C4-2B (cell line): ENCODE results near the gene FBXO17.
"Not testable (repeated sequence)": the region's sequence is repeated elsewhere in the genome, so short reads cannot be mapped to it uniquely, and the experiment has no call there.

Experiments used
- H3K27ac ChIP-seq: fragments of 450-650 bp; 2 replicates; pipeline ENCODE4 v1.5.1; 2017
- CTCF ChIP-seq: fragments of 450-650 bp; conservative IDR thresholded peaks from 2 replicates; pipeline ENCODE4 v1.5.1; 2017; ENCODE audit warnings: mild to moderate bottlenecking
- ZFX ChIP-seq: fragments of 450-650 bp; IDR thresholded peaks from 2 replicates; pipeline ENCODE4 v1.6.1; 2017

The FBXO17 gene

GRCh38 chr19:38946229-38947010 is 29.1 kb downstream of the FBXO17 start:
- TF ChIP-seq CTCF: no peak
- no peak for TF ChIP-seq ZFX
- H3K27ac ChIP-seq: no peak overlapping the region

GRCh38 chr19:38945562-38946228 is 29.8 kb downstream of the FBXO17 start:
- TF ChIP-seq ZFX: no peak
- no peak overlapping the region for H3K27ac ChIP-seq

GRCh38 chr19:38944981-38945506 is 30.5 kb downstream of the FBXO17 start:
- TF ChIP-seq ZFX: no peak
- no peak for TF ChIP-seq CTCF

GRCh38 chr19:38942471-38943181 is 32.9 kb downstream of the FBXO17 start:
- TF ChIP-seq CTCF (no peak), ZFX (no peak)

More at GRCh38 chr19:38944981-38945506, 30.5 kb downstream of the FBXO17 start:
- H3K27ac ChIP-seq: no peak overlapping the region

GRCh38 chr19:38941979-38942378 is 33.6 kb downstream of the FBXO17 start:
- no peak overlapping the region for H3K27ac ChIP-seq
- TF ChIP-seq CTCF: no peak
- TF ChIP-seq ZFX: no peak

More at GRCh38 chr19:38942471-38943181, 32.9 kb downstream of the FBXO17 start:
- H3K27ac ChIP-seq: no peak overlapping the region

GRCh38 chr19:38941466-38941865 is 34.1 kb downstream of the FBXO17 start:
- H3K27ac ChIP-seq: not testable (repeated sequence)

- TF ChIP-seq CTCF (no peak), ZFX (no peak)
- H3K27ac ChIP-seq: no peak overlapping the region
Measured at GRCh38 chr19:38939957-38940356, 35.6 kb downstream of the FBXO17 start.

- H3K27ac ChIP-seq: no peak overlapping the region
- TF ChIP-seq CTCF (no peak), ZFX (no peak)
Measured at GRCh38 chr19:38933544-38933943, 42.0 kb downstream of the FBXO17 start.
